Mucosa of stomach (tissue), 1 donor: ENCODE measurements around the gene IGFBPL1.
"Not testable (repeated sequence)": the region's sequence is repeated elsewhere in the genome, so short reads cannot be mapped to it uniquely, and the experiment has no call there.

Experiments
- H3K27me3 ChIP-seq: one replicate; pipeline ENCODE4 v1.7.0; 2013; ENCODE audit warnings: mild to moderate bottlenecking, low read length; ENCODE audit not compliant: control insufficient read depth, insufficient read depth
- H3K36me3 ChIP-seq: one replicate; pipeline ENCODE4 v1.7.0; 2013; ENCODE audit warnings: low read length; ENCODE audit not compliant: control insufficient read depth, insufficient read depth
- H3K4me1 ChIP-seq: one replicate; pipeline ENCODE4 v1.7.0; 2013; ENCODE audit warnings: mild to moderate bottlenecking, low read length; ENCODE audit not compliant: control insufficient read depth, insufficient read depth
- H3K4me3 ChIP-seq: one replicate; pipeline ENCODE4 v1.7.0; 2013; ENCODE audit warnings: low read length
- H3K9ac ChIP-seq: one replicate; pipeline ENCODE4 v1.7.0; 2013; ENCODE audit warnings: mild to moderate bottlenecking, low read length, moderate library complexity
- H3K9me3 ChIP-seq: one replicate; pipeline ENCODE4 v1.7.0; 2013; ENCODE audit warnings: mild to moderate bottlenecking, low read length, moderate library complexity; ENCODE audit not compliant: control insufficient read depth
- donor health status: Pancreatic carcinoma.

The IGFBPL1 gene, protein sequence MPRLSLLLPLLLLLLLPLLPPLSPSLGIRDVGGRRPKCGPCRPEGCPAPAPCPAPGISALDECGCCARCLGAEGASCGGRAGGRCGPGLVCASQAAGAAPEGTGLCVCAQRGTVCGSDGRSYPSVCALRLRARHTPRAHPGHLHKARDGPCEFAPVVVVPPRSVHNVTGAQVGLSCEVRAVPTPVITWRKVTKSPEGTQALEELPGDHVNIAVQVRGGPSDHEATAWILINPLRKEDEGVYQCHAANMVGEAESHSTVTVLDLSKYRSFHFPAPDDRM

DNA sequence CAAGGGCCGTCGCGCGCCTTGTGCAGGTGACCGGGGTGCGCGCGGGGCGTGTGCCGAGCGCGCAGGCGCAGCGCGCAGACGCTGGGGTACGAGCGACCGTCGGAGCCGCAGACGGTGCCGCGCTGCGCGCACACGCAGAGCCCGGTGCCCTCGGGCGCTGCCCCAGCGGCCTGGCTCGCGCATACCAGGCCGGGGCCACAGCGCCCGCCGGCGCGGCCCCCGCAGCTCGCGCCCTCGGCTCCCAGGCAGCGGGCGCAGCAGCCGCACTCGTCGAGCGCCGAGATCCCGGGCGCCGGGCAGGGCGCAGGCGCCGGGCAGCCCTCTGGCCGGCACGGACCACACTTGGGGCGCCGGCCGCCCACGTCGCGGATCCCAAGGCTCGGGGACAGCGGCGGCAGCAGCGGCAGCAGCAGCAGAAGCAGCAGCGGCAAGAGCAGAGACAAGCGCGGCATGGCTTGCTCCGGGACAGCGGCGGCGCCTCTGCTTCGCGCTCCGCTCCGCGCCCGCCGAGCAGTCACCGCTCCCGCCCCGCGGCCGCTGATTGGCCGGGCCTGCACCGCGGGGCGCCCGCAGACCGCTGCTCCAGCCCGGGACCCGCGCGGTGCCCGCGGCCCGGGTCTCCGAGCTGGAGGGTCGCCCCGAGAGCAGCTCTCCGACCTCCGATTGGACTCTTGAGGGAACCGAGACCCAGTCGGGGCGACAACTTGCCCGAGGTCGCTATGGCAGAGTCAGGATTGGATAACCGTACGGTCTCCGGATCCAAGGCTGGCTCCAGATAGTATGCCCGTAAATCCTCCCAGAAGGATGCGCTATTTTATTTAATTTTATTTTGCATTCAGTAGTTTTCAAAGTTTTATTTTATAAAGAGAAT lies at the start of gene IGFBPL1:
IGFBPL1 (minus strand) TSS at position 482 of the 871 bp plus-strand sequence; CDS start at position 452, 30 bp downstream.
- H3K27me3 ChIP-seq, result peaks cover 31% of the 10 kb centered on the region

GRCh38 chr9:38472583-38473249 lies 48.5 kb upstream of the IGFBPL1 start:
- not testable (repeated sequence) for H3K9me3 ChIP-seq, H3K27me3 ChIP-seq, H3K4me3 ChIP-seq, H3K36me3 ChIP-seq, H3K9ac ChIP-seq, H3K4me1 ChIP-seq

More for the DNA sequence above, at the start of gene IGFBPL1:
- Histone ChIP-seq H3K4me1 (no peaks in the 10 kb centered on the region), H3K36me3 (no peaks in the 10 kb centered on the region), H3K9me3 (no peaks in the 10 kb centered on the region), H3K4me3 (no peak within 1 kb of the TSS), H3K9ac (no peak within 1 kb of the TSS)

DNA sequence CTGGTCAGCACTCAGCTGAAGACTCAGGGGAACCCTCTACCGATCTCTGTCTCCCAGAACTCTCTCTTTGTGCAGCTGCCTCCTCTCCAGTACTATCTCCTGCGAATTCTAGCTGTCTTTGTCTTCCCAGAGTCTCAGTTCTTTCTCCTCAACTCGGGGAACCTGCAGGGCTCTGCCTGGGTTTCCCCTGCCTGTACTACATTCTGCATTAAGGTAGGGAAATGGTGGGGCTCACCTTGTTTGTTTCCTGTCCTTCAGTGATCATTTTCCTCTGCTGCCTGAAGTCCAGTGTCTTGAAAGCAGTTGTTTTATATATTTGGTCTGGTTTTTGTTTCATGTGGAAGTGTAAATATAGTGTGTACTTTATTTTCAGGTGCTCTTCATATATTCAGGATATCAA lies 43.1 kb upstream of the IGFBPL1 start:
- H3K36me3 ChIP-seq, result no peaks in the 10 kb centered on the region
- H3K27me3 ChIP-seq, result no peaks in the 10 kb centered on the region
- H3K4me3 ChIP-seq, result no peak overlapping the region

GRCh38 chr9:38453835-38454234 lies 29.6 kb upstream of the IGFBPL1 start:
- Histone ChIP-seq H3K9ac (no peak overlapping the region), H3K4me3 (no peak overlapping the region), H3K36me3 (no peaks in the 10 kb centered on the region), H3K27me3 (no peaks in the 10 kb centered on the region), H3K4me1 (no peaks in the 10 kb centered on the region), H3K9me3 (no peaks in the 10 kb centered on the region)

More for the DNA sequence above, 43.1 kb upstream of the IGFBPL1 start:
- Histone ChIP-seq H3K4me1 (no peaks in the 10 kb centered on the region), H3K9me3 (no peaks in the 10 kb centered on the region), H3K9ac (no peak overlapping the region)

DNA sequence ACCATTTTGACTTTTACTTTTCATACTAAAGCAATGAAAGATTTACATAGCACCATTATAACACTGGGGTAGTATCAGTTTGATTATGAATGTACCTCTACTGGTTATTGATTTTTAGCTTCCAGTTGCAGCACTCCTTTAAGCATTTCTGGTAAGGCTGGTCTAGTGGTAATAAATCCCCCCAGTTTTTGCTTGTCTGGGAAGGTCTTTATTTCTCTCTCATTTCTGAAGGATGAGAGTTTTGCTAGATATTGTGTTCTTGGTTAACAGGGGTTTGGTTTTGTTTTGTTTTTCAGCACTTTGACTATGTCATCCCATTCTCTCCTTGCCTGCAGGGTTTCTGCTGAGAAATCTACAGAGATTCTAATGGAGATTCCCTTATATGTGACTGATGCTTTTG lies 26.9 kb upstream of the IGFBPL1 start:
- Histone ChIP-seq H3K36me3 (no peaks in the 10 kb centered on the region), H3K4me1 (no peaks in the 10 kb centered on the region), H3K9ac (no peak overlapping the region), H3K4me3 (no peak overlapping the region), H3K27me3 (no peaks in the 10 kb centered on the region), H3K9me3 (no peaks in the 10 kb centered on the region)

GRCh38 chr9:38447703-38448102 lies 23.4 kb upstream of the IGFBPL1 start:
- Histone ChIP-seq H3K27me3 (no peaks in the 10 kb centered on the region), H3K4me3 (no peak overlapping the region), H3K4me1 (peaks cover 6% of the 10 kb centered on the region), H3K9me3 (no peaks in the 10 kb centered on the region), H3K36me3 (no peaks in the 10 kb centered on the region), H3K9ac (no peak overlapping the region)

DNA sequence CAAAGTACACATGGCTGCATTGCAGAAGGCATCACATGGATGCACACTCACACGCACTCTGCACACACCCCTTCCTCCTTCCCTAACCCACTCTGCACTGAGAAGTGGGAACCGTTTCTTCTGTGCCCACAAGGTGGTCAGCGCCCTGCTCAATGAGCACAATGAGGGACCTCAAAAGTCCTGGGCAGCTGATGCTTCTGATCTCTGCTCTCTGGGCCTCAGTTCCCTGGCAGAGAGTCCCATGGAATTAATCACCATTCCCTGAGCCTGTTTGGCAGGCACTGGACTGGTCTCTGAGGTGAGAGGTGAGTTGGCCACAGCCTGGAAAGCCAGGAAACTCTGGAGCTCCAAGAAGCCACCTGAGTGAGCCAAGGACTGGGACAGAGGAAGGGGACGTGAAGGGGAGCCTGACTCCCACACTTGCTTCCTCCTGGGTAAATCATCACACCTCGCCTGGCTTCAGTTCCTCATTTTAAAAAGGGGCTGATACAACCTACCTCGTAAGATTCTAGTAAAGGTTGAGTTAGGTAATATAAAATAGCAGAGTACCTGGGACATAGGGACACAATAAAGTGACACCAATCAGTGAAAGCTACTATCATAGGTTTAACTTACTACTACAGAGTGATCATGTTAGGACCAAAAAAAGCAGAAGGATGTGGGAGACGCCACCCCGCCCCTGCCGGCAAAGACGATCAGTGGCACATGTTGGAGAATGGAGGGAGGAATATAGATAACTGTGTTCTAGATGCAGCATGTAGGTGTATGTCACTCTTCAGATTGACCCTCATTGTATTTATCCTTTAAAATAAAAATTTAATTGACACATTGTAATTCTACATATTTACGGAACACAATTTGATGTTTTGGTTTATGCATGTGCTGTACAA lies 21.1 kb upstream of the IGFBPL1 start:
- Histone ChIP-seq H3K27me3 (no peaks in the 10 kb centered on the region), H3K9ac (no peak overlapping the region), H3K4me3 (no peak overlapping the region), H3K4me1 (peaks cover 11% of the 10 kb centered on the region), H3K9me3 (no peaks in the 10 kb centered on the region), H3K36me3 (no peaks in the 10 kb centered on the region)

DNA sequence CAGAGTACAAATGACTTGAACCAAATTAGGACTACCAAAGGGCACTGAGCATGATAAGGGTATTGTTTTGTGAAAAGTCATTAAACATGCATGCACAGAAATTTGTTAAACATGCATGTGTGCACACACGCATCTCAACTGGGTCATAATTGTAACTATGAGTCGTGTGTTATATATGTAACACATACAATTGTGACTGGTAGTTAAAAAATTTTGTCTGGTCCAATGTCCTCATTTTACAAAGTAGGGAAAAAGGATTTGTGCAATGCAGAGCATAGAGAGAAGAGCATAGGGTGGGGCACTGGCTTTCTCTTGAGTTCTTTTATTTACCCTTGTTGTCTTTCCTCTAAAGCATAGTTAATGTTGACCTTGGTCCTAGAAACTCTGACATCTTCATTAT lies 19.3 kb upstream of the IGFBPL1 start:
- Histone ChIP-seq H3K27me3 (no peaks in the 10 kb centered on the region), H3K4me3 (no peak overlapping the region), H3K9ac (no peak overlapping the region), H3K36me3 (no peaks in the 10 kb centered on the region), H3K9me3 (no peaks in the 10 kb centered on the region), H3K4me1 (peaks cover 11% of the 10 kb centered on the region)

- Histone ChIP-seq H3K36me3 (no peaks in the 10 kb centered on the region), H3K4me1 (peaks cover 11% of the 10 kb centered on the region), H3K27me3 (no peaks in the 10 kb centered on the region), H3K9me3 (no peaks in the 10 kb centered on the region), H3K9ac (no peak overlapping the region), H3K4me3 (no peak overlapping the region)
Measured at GRCh38 chr9:38443181-38443580, 18.9 kb upstream of the IGFBPL1 start.

DNA sequence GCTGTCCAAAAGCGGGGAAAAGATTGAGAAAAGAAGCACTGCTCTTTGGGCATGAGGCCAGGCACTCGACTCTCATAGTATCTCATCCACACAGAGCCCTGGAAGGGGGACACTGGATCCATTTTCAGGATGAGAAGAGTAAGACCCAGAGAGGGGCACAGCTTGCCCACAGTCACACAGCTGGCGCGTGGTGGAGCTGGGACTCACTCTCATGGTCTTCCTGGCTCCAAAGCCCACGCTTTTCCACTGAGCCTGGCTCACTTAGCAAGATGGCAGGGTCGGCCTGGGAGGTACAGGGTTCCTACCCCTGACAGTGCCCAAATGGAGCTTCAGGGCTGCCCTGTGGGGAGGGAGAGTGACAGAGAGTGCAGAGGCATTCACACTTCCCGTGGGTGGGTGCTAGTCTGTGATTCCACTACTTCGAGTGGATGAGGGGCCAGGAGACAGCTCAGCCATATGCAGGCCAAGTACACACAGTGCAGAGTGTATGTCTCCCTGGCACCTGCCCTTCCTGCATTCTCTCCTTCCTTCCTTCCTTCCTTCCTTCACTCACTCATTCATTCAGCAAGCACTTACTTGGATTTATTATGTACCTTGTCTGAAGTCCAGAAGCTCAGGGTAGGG lies 18.3 kb upstream of the IGFBPL1 start:
- peaks cover 16% of the 10 kb centered on the region for H3K4me1 ChIP-seq
- H3K9ac ChIP-seq, result no peak overlapping the region
- H3K9me3 ChIP-seq, result no peaks in the 10 kb centered on the region
- H3K27me3 ChIP-seq, result no peaks in the 10 kb centered on the region
- H3K4me3 ChIP-seq, result no peak overlapping the region
- no peaks in the 10 kb centered on the region for H3K36me3 ChIP-seq
